Astrocyte of the hippocampus (primary cell): ENCODE data around the gene RUNX1.

Experiments used
- DNase-seq: peaks from one replicate; pipeline ENCODE4 v3.0.0; 2011; ENCODE audit warnings: low read depth, low spot score

Gene RUNX1

GRCh38 chr21:34948157-34948556, 100.9 kb downstream of the RUNX1 start:
- no peak for DNase-seq

- no peak for DNase-seq
Measured at GRCh38 chr21:34946916-34947534, 102.1 kb downstream of the RUNX1 start.

- DNase-seq, result no peak
Measured at GRCh38 chr21:34946385-34946840, 102.7 kb downstream of the RUNX1 start.

- no peak for DNase-seq
Measured at GRCh38 chr21:34945288-34945687, 103.8 kb downstream of the RUNX1 start.

- no peak for DNase-seq
Measured at GRCh38 chr21:34944015-34944755, 104.9 kb downstream of the RUNX1 start.

GRCh38 chr21:34942911-34943310, 106.2 kb downstream of the RUNX1 start:
- no peak for DNase-seq

GRCh38 chr21:34941162-34941561, 107.9 kb downstream of the RUNX1 start:
- no peak for DNase-seq

- DNase-seq, result no peak
Measured at GRCh38 chr21:34939673-34940331, 109.3 kb downstream of the RUNX1 start.

GRCh38 chr21:34938089-34938764, 110.9 kb downstream of the RUNX1 start:
- DNase-seq, result peak; percentile 42

- DNase-seq, result no peak
Measured at GRCh38 chr21:34936883-34937563, 112.1 kb downstream of the RUNX1 start.

- DNase-seq, result peak; percentile 9
Measured at GRCh38 chr21:34936371-34936789, 112.7 kb downstream of the RUNX1 start.

GRCh38 chr21:34935898-34936297, 113.2 kb downstream of the RUNX1 start:
- DNase-seq, result no peak

- no peak for DNase-seq
Measured at GRCh38 chr21:34935452-34935851, 113.7 kb downstream of the RUNX1 start.

GRCh38 chr21:34934350-34934749, 114.8 kb downstream of the RUNX1 start:
- DNase-seq, result no peak

GRCh38 chr21:34933609-34934335, 115.3 kb downstream of the RUNX1 start:
- DNase-seq, result no peak

- DNase-seq, result no peak
Measured at GRCh38 chr21:34932233-34932632, 116.9 kb downstream of the RUNX1 start.

GRCh38 chr21:34930971-34931370, 118.1 kb downstream of the RUNX1 start:
- DNase-seq, result peak; percentile 69

GRCh38 chr21:34928637-34929036, 120.5 kb downstream of the RUNX1 start:
- DNase-seq, result no peak

GRCh38 chr21:34927992-34928391, 121.1 kb downstream of the RUNX1 start:
- no peak for DNase-seq

- DNase-seq, result peak; percentile 26
Measured at GRCh38 chr21:34926803-34927467, 122.2 kb downstream of the RUNX1 start.
